Astrocyte (in vitro differentiated cells and primary cell): ENCODE measurements around the gene ARHGAP19. TPM values are rescaled to one million over a fixed set of nuclear protein-coding genes. Genes with fewer than 3 reads are reported as not detected.

Source experiments
- DNase-seq: peaks from one replicate; pipeline ENCODE4 v3.0.0-alpha.2; 2010; ENCODE audit warnings: low read depth
- FAIRE-seq: peaks from 2 replicates; lab custom pipeline; 2011; peaks lifted over from hg19 to GRCh38; lab: Jason Lieb, UNC
- H2AFZ ChIP-seq: 2 replicates; pipeline ENCODE4 v1.6.0; 2012; ENCODE audit warnings: low read depth, low read length, inconsistent platforms
- H3K27ac ChIP-seq: 2 replicates; pipeline ENCODE4 v1.5.1; 2011; ENCODE audit warnings: low read depth, low read length, inconsistent platforms
- H3K27me3 ChIP-seq: 2 replicates; pipeline ENCODE4 v1.6.0; 2011; ENCODE audit warnings: low read length, inconsistent platforms; ENCODE audit not compliant: insufficient read depth
- H3K36me3 ChIP-seq: 2 replicates; pipeline ENCODE4 v1.5.1; 2011; ENCODE audit warnings: low read length, inconsistent platforms; ENCODE audit not compliant: insufficient read depth
- H3K4me1 ChIP-seq: 2 replicates; pipeline ENCODE4 v1.5.1; 2011; ENCODE audit warnings: low read length, inconsistent platforms; ENCODE audit not compliant: insufficient read depth
- H3K4me2 ChIP-seq: 2 replicates; pipeline ENCODE4 v1.6.0; 2012; ENCODE audit warnings: low read length, inconsistent platforms
- H3K4me3 ChIP-seq: 2 replicates; pipeline ENCODE4 v1.5.1; 2011; ENCODE audit warnings: low read depth, mild to moderate bottlenecking, low read length, inconsistent platforms; ENCODE audit not compliant: insufficient read depth
- H3K79me2 ChIP-seq: 2 replicates; pipeline ENCODE4 v1.6.0; 2012; ENCODE audit warnings: mild to moderate bottlenecking, low read length, inconsistent platforms; ENCODE audit not compliant: insufficient read depth
- H3K9ac ChIP-seq: 2 replicates; pipeline ENCODE4 v1.6.0; 2012; ENCODE audit warnings: mild to moderate bottlenecking, low read length, inconsistent platforms
- H3K9me3 ChIP-seq: 2 replicates; pipeline ENCODE4 v1.5.1; 2012; ENCODE audit warnings: low read depth, mild to moderate bottlenecking, low read length, inconsistent platforms; ENCODE audit not compliant: insufficient read depth
- H4K20me1 ChIP-seq: 2 replicates; pipeline ENCODE4 v1.6.0; 2012; ENCODE audit warnings: low read length, inconsistent platforms; ENCODE audit not compliant: insufficient read depth
- H3K27ac Mint-ChIP-seq: one replicate; pipeline ENCODE4 v1.8.0; 2021; ENCODE audit warnings: mild to moderate bottlenecking, mixed read lengths; ENCODE audit not compliant: unreplicated experiment
- H3K27me3 Mint-ChIP-seq: one replicate; pipeline ENCODE4 v1.8.0; 2021; ENCODE audit warnings: low read depth, mixed read lengths; ENCODE audit not compliant: unreplicated experiment
- H3K36me3 Mint-ChIP-seq: one replicate; pipeline ENCODE4 v1.8.0; 2021; ENCODE audit warnings: low read depth, mixed read lengths; ENCODE audit not compliant: unreplicated experiment
- H3K4me1 Mint-ChIP-seq: one replicate; pipeline ENCODE4 v1.8.0; 2021; ENCODE audit warnings: low read depth, mixed read lengths; ENCODE audit not compliant: unreplicated experiment
- H3K4me3 Mint-ChIP-seq: one replicate; pipeline ENCODE4 v1.8.0; 2021; ENCODE audit warnings: mild to moderate bottlenecking, moderate library complexity, mixed read lengths; ENCODE audit not compliant: unreplicated experiment
- H3K9me3 Mint-ChIP-seq: one replicate; pipeline ENCODE4 v1.8.0; 2021; ENCODE audit warnings: mild to moderate bottlenecking, mixed read lengths; ENCODE audit not compliant: unreplicated experiment
- EZH2 ChIP-seq: IDR thresholded peaks from 2 replicates; pipeline ENCODE4 v1.6.1; 2012; ENCODE audit warnings: mild to moderate bottlenecking, low read length, inconsistent platforms; ENCODE audit not compliant: insufficient read depth
- total RNA-seq: library from RNA; stranded (reverse); gene quantifications from 2 replicates; pipeline ENCODE4 v1.2.1, GENCODE V29; 2021
- TF ChIP-seq, protein P1 (sequence below): IDR thresholded peaks from 2 replicates; pipeline ENCODE4 v1.5.1; 2011; ENCODE audit warnings: low read depth, mild to moderate bottlenecking, inconsistent platforms, low read length, moderate library complexity; ENCODE audit not compliant: insufficient read depth

The ARHGAP19 gene
- total RNA-seq, 1 donor from 2014 or later, result 9.0 TPM

- Histone ChIP-seq H2AFZ (no peak overlapping the region), H3K27ac (no peak overlapping the region), H3K79me2 (no peaks in the 10 kb centered on the region), H3K9ac (no peak overlapping the region), H3K9me3 (no peaks in the 10 kb centered on the region), H3K4me1 (no peaks in the 10 kb centered on the region), H4K20me1 (no peaks in the 10 kb centered on the region), H3K27me3 (no peaks in the 10 kb centered on the region), H3K36me3 (peaks cover 9% of the 10 kb centered on the region), H3K4me3 (no peak overlapping the region), H3K4me2 (no peak overlapping the region)
- H3K4me1 Mint-ChIP-seq, result peaks cover 6% of the 10 kb centered on the region
- no peaks in the 10 kb centered on the region for H3K9me3 Mint-ChIP-seq
- H3K27ac Mint-ChIP-seq, result peak overlapping the region; percentile 29
- FAIRE-seq (no peak), DNase-seq (peak; percentile 4)
- H3K27me3 Mint-ChIP-seq, result no peaks in the 10 kb centered on the region
- peaks cover 2% of the 10 kb centered on the region for H3K36me3 Mint-ChIP-seq
- no peak for TF ChIP-seq EZH2
- TF ChIP-seq, protein P1, sequence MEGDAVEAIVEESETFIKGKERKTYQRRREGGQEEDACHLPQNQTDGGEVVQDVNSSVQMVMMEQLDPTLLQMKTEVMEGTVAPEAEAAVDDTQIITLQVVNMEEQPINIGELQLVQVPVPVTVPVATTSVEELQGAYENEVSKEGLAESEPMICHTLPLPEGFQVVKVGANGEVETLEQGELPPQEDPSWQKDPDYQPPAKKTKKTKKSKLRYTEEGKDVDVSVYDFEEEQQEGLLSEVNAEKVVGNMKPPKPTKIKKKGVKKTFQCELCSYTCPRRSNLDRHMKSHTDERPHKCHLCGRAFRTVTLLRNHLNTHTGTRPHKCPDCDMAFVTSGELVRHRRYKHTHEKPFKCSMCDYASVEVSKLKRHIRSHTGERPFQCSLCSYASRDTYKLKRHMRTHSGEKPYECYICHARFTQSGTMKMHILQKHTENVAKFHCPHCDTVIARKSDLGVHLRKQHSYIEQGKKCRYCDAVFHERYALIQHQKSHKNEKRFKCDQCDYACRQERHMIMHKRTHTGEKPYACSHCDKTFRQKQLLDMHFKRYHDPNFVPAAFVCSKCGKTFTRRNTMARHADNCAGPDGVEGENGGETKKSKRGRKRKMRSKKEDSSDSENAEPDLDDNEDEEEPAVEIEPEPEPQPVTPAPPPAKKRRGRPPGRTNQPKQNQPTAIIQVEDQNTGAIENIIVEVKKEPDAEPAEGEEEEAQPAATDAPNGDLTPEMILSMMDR, result no peak
- H3K4me3 Mint-ChIP-seq, result no peak overlapping the region
Measured at GRCh38 chr10:97230146-97230545, 62.3 kb downstream of the ARHGAP19 start.

- Histone ChIP-seq H3K27me3 (no peaks in the 10 kb centered on the region), H3K27ac (no peak overlapping the region), H4K20me1 (peaks cover 3% of the 10 kb centered on the region), H3K4me3 (no peak overlapping the region), H3K4me2 (no peak overlapping the region), H3K9ac (no peak overlapping the region), H3K9me3 (no peaks in the 10 kb centered on the region), H3K79me2 (no peaks in the 10 kb centered on the region), H3K4me1 (no peaks in the 10 kb centered on the region), H3K36me3 (peaks cover 9% of the 10 kb centered on the region), H2AFZ (no peak overlapping the region)
- no peak overlapping the region for H3K4me3 Mint-ChIP-seq
- FAIRE-seq (no peak), DNase-seq (no peak)
- H3K27me3 Mint-ChIP-seq, result no peaks in the 10 kb centered on the region
- peaks cover 6% of the 10 kb centered on the region for H3K4me1 Mint-ChIP-seq
- peak overlapping the region; percentile 23 for H3K27ac Mint-ChIP-seq
- TF ChIP-seq EZH2, result no peak
- TF ChIP-seq, protein P1, result no peak
- H3K9me3 Mint-ChIP-seq, result no peaks in the 10 kb centered on the region
- peaks cover 2% of the 10 kb centered on the region for H3K36me3 Mint-ChIP-seq
Measured at GRCh38 chr10:97229322-97230015, 63.0 kb downstream of the ARHGAP19 start.

DNA sequence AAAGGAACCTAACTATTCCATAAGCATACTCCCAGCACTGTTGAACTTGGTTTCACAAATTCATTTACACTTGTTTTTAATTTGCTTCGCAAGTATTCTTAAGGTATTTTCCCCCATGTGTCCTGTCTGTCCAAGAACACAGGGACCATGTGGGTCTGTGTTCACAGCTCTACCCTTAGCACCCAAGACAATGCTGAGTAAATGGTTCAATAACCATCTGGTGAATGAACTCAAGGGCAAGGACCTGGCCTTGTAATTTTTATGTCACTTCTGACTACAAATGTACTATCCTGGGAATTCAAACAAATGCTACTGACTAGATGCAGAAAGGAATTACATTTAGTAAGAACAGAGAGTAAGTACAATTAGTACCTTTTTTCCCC lies 63.7 kb downstream of the ARHGAP19 start:
- H3K27me3 Mint-ChIP-seq, result no peaks in the 10 kb centered on the region
- H3K9me3 Mint-ChIP-seq, result no peaks in the 10 kb centered on the region
- Histone ChIP-seq H3K4me1 (no peaks in the 10 kb centered on the region), H3K36me3 (peaks cover 9% of the 10 kb centered on the region), H3K9me3 (no peaks in the 10 kb centered on the region), H3K27ac (no peak overlapping the region), H3K79me2 (no peaks in the 10 kb centered on the region), H4K20me1 (peaks cover 3% of the 10 kb centered on the region), H3K27me3 (no peaks in the 10 kb centered on the region), H3K4me3 (no peak overlapping the region), H3K4me2 (no peak overlapping the region), H3K9ac (no peak overlapping the region), H2AFZ (no peak overlapping the region)
- FAIRE-seq (no peak), DNase-seq (no peak)
- H3K4me3 Mint-ChIP-seq, result no peak overlapping the region
- peaks cover 6% of the 10 kb centered on the region for H3K4me1 Mint-ChIP-seq
- H3K27ac Mint-ChIP-seq, result no peak overlapping the region
- TF ChIP-seq, protein P1, result no peak
- TF ChIP-seq EZH2, result no peak
- H3K36me3 Mint-ChIP-seq, result peaks cover 2% of the 10 kb centered on the region
